ENCODE results near the gene OSTC.

GRCh38 chr4:108649863-108650211 is 562 bp upstream of the OSTC start:
- TF ChIP-seq POLR2A (IDR thresholded peaks at IDR 0.05), result no peak
- TF ChIP-seq CTCF (IDR thresholded peaks at IDR 0.05), result no peak
- TF ChIP-seq EP300 (IDR thresholded peaks at IDR 0.05), result no peak
